IPS-20b (cell line): Measurements from ENCODE around the gene HSPA4.

Source experiments
- H3K27ac ChIP-seq: one replicate; pipeline ENCODE4 v1.5.1; 2013; ENCODE audit warnings: low read length
- H3K27me3 ChIP-seq: 2 replicates; pipeline ENCODE4 v1.6.1; 2013; ENCODE audit warnings: mild to moderate bottlenecking, low read length, inconsistent platforms; ENCODE audit not compliant: insufficient read depth
- H3K36me3 ChIP-seq: 2 replicates; pipeline ENCODE4 v1.6.1; 2013; ENCODE audit warnings: low read depth, mild to moderate bottlenecking, inconsistent platforms, low read length, moderate library complexity; ENCODE audit not compliant: insufficient read depth
- H3K4me1 ChIP-seq: 2 replicates; pipeline ENCODE4 v1.6.1; 2013; ENCODE audit warnings: mild to moderate bottlenecking, control low read depth, inconsistent platforms, low read length, moderate library complexity; ENCODE audit not compliant: insufficient read depth
- H3K4me3 ChIP-seq: 2 replicates; pipeline ENCODE4 v1.5.1; 2013; ENCODE audit warnings: mild to moderate bottlenecking, low read length, inconsistent platforms
- H3K9ac ChIP-seq: 2 replicates; pipeline ENCODE4 v1.6.1; 2013; ENCODE audit warnings: low read depth, mild to moderate bottlenecking, inconsistent platforms, low read length, moderate library complexity
- H3K9me3 ChIP-seq: 2 replicates; pipeline ENCODE4 v1.6.1; 2013; ENCODE audit warnings: mild to moderate bottlenecking, low read depth, low read length, inconsistent platforms; ENCODE audit not compliant: insufficient read depth

HSPA4 gene

GRCh38 chr5:133117166-133117911 lies 65.5 kb downstream of the HSPA4 start:
- no peak overlapping the region for H3K27ac ChIP-seq
- H3K36me3 ChIP-seq = no peaks in the 10 kb centered on the region
- no peak overlapping the region for H3K4me3 ChIP-seq
- H3K27me3 ChIP-seq = 0 out of 2 replicates have a peak, but pooled peaks cover 2% of the 10 kb centered on the region
- H3K9ac ChIP-seq = no peak overlapping the region
- no peaks in the 10 kb centered on the region for H3K9me3 ChIP-seq
- H3K4me1 ChIP-seq = peaks cover 8% of the 10 kb centered on the region; the same call in 1 of the 2 replicates

- no peaks in the 10 kb centered on the region for H3K27me3 ChIP-seq
- H3K36me3 ChIP-seq = no peaks in the 10 kb centered on the region
- no peaks in the 10 kb centered on the region for H3K9me3 ChIP-seq
- no peak overlapping the region for H3K9ac ChIP-seq
- H3K4me3 ChIP-seq = no peak overlapping the region
- H3K4me1 ChIP-seq = peaks cover 8% of the 10 kb centered on the region; the same call in 1 of the 2 replicates
- H3K27ac ChIP-seq = no peak overlapping the region
These were observed 66.2 kb downstream of the HSPA4 start for GRCh38 chr5:133117912-133118445.

GRCh38 chr5:133118741-133119140 lies 66.9 kb downstream of the HSPA4 start:
- Histone ChIP-seq H3K4me3 (no peak overlapping the region), H3K4me1 (peaks cover 8% of the 10 kb centered on the region; the same call in 1 of the 2 replicates), H3K27ac (no peak overlapping the region), H3K36me3 (no peaks in the 10 kb centered on the region), H3K9ac (no peak overlapping the region), H3K9me3 (no peaks in the 10 kb centered on the region), H3K27me3 (no peaks in the 10 kb centered on the region)

- Histone ChIP-seq H3K27me3 (no peaks in the 10 kb centered on the region), H3K9ac (no peak overlapping the region), H3K4me3 (no peak overlapping the region), H3K27ac (no peak overlapping the region), H3K36me3 (no peaks in the 10 kb centered on the region), H3K4me1 (peaks cover 8% of the 10 kb centered on the region; the same call in 1 of the 2 replicates), H3K9me3 (no peaks in the 10 kb centered on the region)
These were observed 67.5 kb downstream of the HSPA4 start for GRCh38 chr5:133119233-133119711.

GRCh38 chr5:133120156-133120750 lies 68.4 kb downstream of the HSPA4 start:
- Histone ChIP-seq H3K9ac (no peak overlapping the region), H3K9me3 (no peaks in the 10 kb centered on the region), H3K36me3 (no peaks in the 10 kb centered on the region), H3K27me3 (no peaks in the 10 kb centered on the region), H3K27ac (no peak overlapping the region), H3K4me3 (no peak overlapping the region), H3K4me1 (peaks cover 8% of the 10 kb centered on the region; the same call in 1 of the 2 replicates)

GRCh38 chr5:133121080-133121479 lies 69.3 kb downstream of the HSPA4 start:
- Histone ChIP-seq H3K36me3 (no peaks in the 10 kb centered on the region), H3K9me3 (no peaks in the 10 kb centered on the region), H3K4me3 (no peak overlapping the region), H3K4me1 (peaks cover 8% of the 10 kb centered on the region; the same call in 1 of the 2 replicates), H3K27ac (no peak overlapping the region), H3K27me3 (no peaks in the 10 kb centered on the region), H3K9ac (no peak overlapping the region)

- H3K27ac ChIP-seq = no peak overlapping the region
- peaks cover 3% of the 10 kb centered on the region; the same call in 1 of the 2 replicates for H3K4me1 ChIP-seq
- no peaks in the 10 kb centered on the region for H3K36me3 ChIP-seq
- H3K27me3 ChIP-seq = no peaks in the 10 kb centered on the region
- H3K4me3 ChIP-seq = no peak overlapping the region
- no peak overlapping the region for H3K9ac ChIP-seq
- no peaks in the 10 kb centered on the region for H3K9me3 ChIP-seq
These were observed 69.9 kb downstream of the HSPA4 start for GRCh38 chr5:133121611-133122150.

GRCh38 chr5:133122711-133123110 lies 70.9 kb downstream of the HSPA4 start:
- no peaks in the 10 kb centered on the region for H3K27me3 ChIP-seq
- H3K27ac ChIP-seq = no peak overlapping the region
- no peak overlapping the region for H3K4me3 ChIP-seq
- H3K4me1 ChIP-seq = no peaks in the 10 kb centered on the region
- H3K36me3 ChIP-seq = no peaks in the 10 kb centered on the region
- H3K9ac ChIP-seq = no peak overlapping the region
- H3K9me3 ChIP-seq = no peaks in the 10 kb centered on the region

GRCh38 chr5:133123297-133123696 lies 71.5 kb downstream of the HSPA4 start:
- Histone ChIP-seq H3K4me1 (no peaks in the 10 kb centered on the region), H3K9ac (no peak overlapping the region), H3K36me3 (no peaks in the 10 kb centered on the region), H3K27me3 (no peaks in the 10 kb centered on the region), H3K9me3 (no peaks in the 10 kb centered on the region), H3K27ac (no peak overlapping the region), H3K4me3 (no peak overlapping the region)

- no peak overlapping the region for H3K9ac ChIP-seq
- no peaks in the 10 kb centered on the region for H3K27me3 ChIP-seq
- no peaks in the 10 kb centered on the region for H3K4me1 ChIP-seq
- no peak overlapping the region for H3K27ac ChIP-seq
- no peaks in the 10 kb centered on the region for H3K9me3 ChIP-seq
- no peak overlapping the region for H3K4me3 ChIP-seq
- H3K36me3 ChIP-seq = no peaks in the 10 kb centered on the region
These were observed 73.1 kb downstream of the HSPA4 start for GRCh38 chr5:133124891-133125290.

GRCh38 chr5:133128066-133128465 lies 76.3 kb downstream of the HSPA4 start:
- H3K9ac ChIP-seq = no peak overlapping the region
- no peaks in the 10 kb centered on the region for H3K27me3 ChIP-seq
- H3K9me3 ChIP-seq = no peaks in the 10 kb centered on the region
- no peaks in the 10 kb centered on the region for H3K36me3 ChIP-seq
- H3K27ac ChIP-seq = no peak overlapping the region
- H3K4me3 ChIP-seq = no peak overlapping the region
- no peaks in the 10 kb centered on the region for H3K4me1 ChIP-seq
